ENCODE results near the gene SPRR4.

SPRR4 gene, protein sequence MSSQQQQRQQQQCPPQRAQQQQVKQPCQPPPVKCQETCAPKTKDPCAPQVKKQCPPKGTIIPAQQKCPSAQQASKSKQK

DNA sequence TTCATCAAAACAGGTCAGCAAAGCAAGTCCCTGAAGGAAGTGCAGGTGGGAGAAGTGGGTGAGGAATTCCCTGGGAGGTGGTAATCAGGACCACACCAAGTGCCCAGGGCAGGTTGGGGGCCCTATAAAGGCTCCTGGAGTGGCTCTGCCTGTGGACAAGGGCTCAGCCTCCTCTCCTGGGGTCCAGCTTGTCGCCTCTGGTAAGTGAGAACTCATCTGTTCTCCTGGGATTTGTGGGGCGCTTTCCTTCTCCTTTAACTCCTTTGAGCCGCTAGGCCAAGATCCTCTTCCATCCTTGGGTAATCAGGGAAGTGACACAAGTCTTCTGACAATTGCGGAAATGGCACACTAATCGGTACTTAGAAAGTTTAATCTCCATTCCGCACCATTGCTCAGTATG is at the start of gene SPRR4:
TSS of gene SPRR4 (plus strand) at position 154 of the 400 bp plus-strand sequence. CDS start 1,243 bp downstream, outside the sequence.
- no peak for DNase-seq (ENCODE audit: low read depth in 2 of 2)
- TF ChIP-seq, protein P1, sequence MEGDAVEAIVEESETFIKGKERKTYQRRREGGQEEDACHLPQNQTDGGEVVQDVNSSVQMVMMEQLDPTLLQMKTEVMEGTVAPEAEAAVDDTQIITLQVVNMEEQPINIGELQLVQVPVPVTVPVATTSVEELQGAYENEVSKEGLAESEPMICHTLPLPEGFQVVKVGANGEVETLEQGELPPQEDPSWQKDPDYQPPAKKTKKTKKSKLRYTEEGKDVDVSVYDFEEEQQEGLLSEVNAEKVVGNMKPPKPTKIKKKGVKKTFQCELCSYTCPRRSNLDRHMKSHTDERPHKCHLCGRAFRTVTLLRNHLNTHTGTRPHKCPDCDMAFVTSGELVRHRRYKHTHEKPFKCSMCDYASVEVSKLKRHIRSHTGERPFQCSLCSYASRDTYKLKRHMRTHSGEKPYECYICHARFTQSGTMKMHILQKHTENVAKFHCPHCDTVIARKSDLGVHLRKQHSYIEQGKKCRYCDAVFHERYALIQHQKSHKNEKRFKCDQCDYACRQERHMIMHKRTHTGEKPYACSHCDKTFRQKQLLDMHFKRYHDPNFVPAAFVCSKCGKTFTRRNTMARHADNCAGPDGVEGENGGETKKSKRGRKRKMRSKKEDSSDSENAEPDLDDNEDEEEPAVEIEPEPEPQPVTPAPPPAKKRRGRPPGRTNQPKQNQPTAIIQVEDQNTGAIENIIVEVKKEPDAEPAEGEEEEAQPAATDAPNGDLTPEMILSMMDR (IDR thresholded peaks at IDR 0.05; ENCODE audit: low read depth, low read length): no peak
- H3K4me3 ChIP-seq (replicated peaks in 1 of 2; ENCODE audit: low read depth in 2 of 2, low read length in 2 of 2): no peak within 1 kb of the TSS

- TF ChIP-seq, protein P1 (IDR thresholded peaks at IDR 0.05; ENCODE audit: low read depth, low read length): no peak
- no peak for DNase-seq (ENCODE audit: low read depth in 2 of 2)
- no peak overlapping the region for H3K4me3 ChIP-seq (replicated peaks in 1 of 2; ENCODE audit: low read depth in 2 of 2, low read length in 2 of 2)
Measured at GRCh38 chr1:152924191-152924590, 46.3 kb upstream of the SPRR4 start.

GRCh38 chr1:152926091-152926490 is 44.4 kb upstream of the SPRR4 start:
- TF ChIP-seq, protein P1 (IDR thresholded peaks at IDR 0.05; ENCODE audit: low read depth, low read length): no peak
- H3K4me3 ChIP-seq (replicated peaks in 1 of 2; ENCODE audit: low read depth in 2 of 2, low read length in 2 of 2): no peak overlapping the region
- peak in 1 of 2 donors; percentile 3 for DNase-seq (ENCODE audit: low read depth in 2 of 2)

DNA sequence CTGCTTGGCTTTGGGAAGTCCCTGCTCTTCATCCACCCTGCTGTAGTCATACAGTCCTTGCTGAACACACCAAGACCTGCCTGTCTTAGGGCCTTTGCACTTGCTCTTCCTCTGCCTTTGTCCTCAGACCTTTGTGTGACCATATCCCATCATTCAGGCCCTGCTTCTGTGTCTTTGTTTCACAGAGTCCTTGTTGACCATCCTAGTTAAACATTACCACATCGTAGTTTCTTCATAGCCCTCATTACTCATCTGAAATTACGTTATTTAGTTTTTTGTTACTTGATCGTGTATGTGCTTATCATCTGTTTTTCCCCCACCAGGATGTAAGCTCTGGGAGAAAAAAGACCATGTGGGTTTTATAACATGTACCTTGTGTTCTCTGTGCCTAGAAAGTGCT is 41.8 kb upstream of the SPRR4 start:
- no peak for DNase-seq (ENCODE audit: low read depth in 2 of 2)
- TF ChIP-seq, protein P1 (IDR thresholded peaks at IDR 0.05; ENCODE audit: low read depth, low read length): no peak
- H3K4me3 ChIP-seq (replicated peaks in 1 of 2; ENCODE audit: low read depth in 2 of 2, low read length in 2 of 2): no peak overlapping the region

DNA sequence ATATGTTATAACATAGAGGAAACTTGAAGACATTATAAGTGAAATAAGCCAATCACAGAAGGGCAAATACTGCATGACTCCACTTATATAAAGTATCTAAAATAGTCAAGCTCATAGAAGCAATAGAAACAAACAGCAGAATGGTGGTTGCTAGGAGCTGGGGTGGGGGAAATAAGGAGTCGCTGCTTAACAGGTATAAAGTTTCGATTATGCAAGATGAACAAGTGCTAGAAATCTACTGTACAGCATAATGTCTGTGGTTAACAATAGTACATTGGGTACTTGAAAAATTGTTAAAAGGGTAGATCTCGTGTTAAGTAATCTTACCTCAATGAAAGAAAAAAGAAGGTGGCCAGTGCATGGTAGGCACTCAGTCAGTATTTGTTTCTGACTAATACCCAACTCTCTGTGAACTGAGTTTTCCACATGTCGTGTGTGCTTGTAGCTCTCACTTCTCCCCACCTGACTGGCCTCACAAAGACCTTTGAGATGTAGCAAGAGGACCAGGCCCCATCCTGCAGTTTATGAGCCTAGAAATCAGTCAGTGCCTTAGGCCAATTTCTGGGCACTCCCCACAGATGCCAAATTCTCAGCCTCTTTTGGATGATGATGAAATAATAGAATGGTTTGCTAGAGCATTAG is 38.2 kb upstream of the SPRR4 start:
- no peak for DNase-seq (ENCODE audit: low read depth in 2 of 2)
- no peak overlapping the region for H3K4me3 ChIP-seq (replicated peaks in 1 of 2; ENCODE audit: low read depth in 2 of 2, low read length in 2 of 2)
- TF ChIP-seq, protein P1 (IDR thresholded peaks at IDR 0.05; ENCODE audit: low read depth, low read length): no peak

DNA sequence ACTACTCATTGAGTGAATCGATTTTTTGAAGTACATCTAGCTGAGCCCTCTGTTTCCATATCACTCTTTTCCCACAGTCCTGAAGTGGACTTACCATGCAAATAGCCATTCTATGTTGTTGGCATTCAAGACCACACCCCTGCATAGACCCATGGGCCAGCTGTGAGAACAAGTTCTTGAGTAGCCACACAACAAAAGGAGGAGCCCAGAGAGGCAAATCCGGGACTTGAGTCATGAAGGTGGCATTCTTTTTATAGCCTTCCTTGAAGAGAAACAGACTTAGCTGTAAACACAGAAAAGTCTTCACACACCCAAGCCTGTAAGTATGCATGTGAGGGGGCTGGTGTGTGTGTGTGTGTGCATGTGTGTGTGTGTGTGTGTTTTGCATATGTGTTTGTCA is 37.3 kb upstream of the SPRR4 start:
- TF ChIP-seq, protein P1 (IDR thresholded peaks at IDR 0.05; ENCODE audit: low read depth, low read length): no peak
- no peak overlapping the region for H3K4me3 ChIP-seq (replicated peaks in 1 of 2; ENCODE audit: low read depth in 2 of 2, low read length in 2 of 2)
- DNase-seq (ENCODE audit: low read depth in 2 of 2): no peak

DNA sequence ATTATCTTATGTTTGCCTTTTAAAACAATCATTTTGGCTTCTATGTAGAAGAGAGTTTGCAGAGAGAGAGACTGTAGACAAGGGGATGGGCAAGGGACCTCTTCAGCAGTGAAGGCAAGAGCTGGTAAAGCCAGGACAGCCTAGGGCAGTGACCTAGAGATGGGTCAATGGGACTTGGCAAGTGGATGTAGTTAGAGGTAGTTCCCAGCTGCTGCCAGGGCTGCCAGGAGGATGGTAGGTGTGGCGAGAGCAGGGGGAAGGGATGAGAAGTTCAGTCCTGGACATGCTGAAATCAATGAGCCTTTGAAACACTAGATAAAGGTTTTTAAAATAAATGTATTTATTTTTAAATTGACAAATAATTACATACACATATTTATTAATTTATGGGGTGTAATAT is 29.8 kb upstream of the SPRR4 start:
- DNase-seq (ENCODE audit: low read depth in 2 of 2): no peak
- TF ChIP-seq, protein P1 (IDR thresholded peaks at IDR 0.05; ENCODE audit: low read depth, low read length): no peak
- H3K4me3 ChIP-seq (replicated peaks in 1 of 2; ENCODE audit: low read depth in 2 of 2, low read length in 2 of 2): no peak overlapping the region

All from cardiac fibroblast (primary cell).